Mesodermal cell (in vitro differentiated cells): ENCODE results near the gene VSIG10L2.

Experiments
- H3K27ac ChIP-seq: 2 replicates; pipeline ENCODE4 v1.7.0; 2013; ENCODE audit warnings: mild to moderate bottlenecking, low read depth, low read length, moderate library complexity; ENCODE audit not compliant: severe bottlenecking
- H3K36me3 ChIP-seq: 2 replicates; pipeline ENCODE4 v1.7.1; 2013; ENCODE audit warnings: mild to moderate bottlenecking, low read length, moderate library complexity; ENCODE audit not compliant: control insufficient read depth, insufficient read depth
- H3K4me1 ChIP-seq: one replicate; pipeline ENCODE4 v1.7.1; 2013; ENCODE audit warnings: mild to moderate bottlenecking, low read length; ENCODE audit not compliant: insufficient read depth, control insufficient read depth, poor library complexity, severe bottlenecking
- H3K4me3 ChIP-seq: 2 replicates; pipeline ENCODE4 v1.7.0; 2013; ENCODE audit warnings: low read length, control low read depth, mild to moderate bottlenecking; ENCODE audit not compliant: insufficient read depth, poor library complexity, severe bottlenecking; ENCODE audit errors: extremely low read depth
- H3K9me3 ChIP-seq: 2 replicates; pipeline ENCODE4 v1.7.1; 2013; ENCODE audit warnings: mild to moderate bottlenecking, low read length, moderate library complexity; ENCODE audit not compliant: control insufficient read depth
- WGBS, 2 experiments: methylation state at CpG; one replicate each; pipeline ENCODE4 v1.1.5; 2013; ENCODE audit warnings: missing lambda C conversion rate in 2 of 2; ENCODE audit not compliant: insufficient coverage in 2 of 2; 5-methylcytosine and 5-hydroxymethylcytosine counted together

Gene VSIG10L2

DNA sequence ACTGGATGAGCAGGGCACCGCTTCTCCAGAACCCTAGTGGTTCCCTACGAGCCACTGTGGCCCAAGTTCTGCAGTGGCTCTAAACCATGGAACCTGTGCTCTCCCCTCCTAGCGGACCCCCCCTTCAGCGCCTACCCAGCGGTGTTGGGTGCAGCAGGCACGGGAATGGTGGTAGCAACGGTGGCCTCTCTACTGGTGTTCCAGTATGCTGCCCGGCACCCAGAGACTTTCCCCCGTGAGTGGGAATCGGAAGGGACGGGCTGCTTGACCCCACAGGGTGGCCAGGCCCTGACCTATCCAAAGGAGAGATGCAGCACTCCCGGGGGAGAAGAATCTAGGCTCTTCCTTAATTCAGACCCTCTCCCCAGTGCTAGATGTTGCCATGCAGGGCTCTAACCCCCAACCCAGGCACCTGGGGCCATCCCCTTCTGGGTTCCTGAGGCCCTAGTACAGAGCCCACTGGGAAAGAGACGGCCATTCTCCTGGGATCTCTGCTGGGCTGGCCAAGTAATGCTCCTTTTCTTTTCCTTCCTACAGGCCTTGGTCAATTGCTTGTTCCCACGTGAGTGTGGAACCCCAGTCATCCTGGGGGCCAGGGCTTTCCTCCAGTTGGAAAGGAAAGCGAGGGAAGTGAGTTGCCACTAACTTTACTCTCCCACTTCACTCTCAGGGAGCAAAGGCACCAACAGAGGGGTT, 9.2 kb downstream of the VSIG10L2 start:
- H3K4me3 ChIP-seq = no peak overlapping the region
- no peaks in the 10 kb centered on the region for H3K36me3 ChIP-seq
- H3K4me1 ChIP-seq = peaks cover 9% of the 10 kb centered on the region
- no peak overlapping the region for H3K27ac ChIP-seq
- H3K9me3 ChIP-seq = no peaks in the 10 kb centered on the region
- WGBS, 2 experiments = 93 to 96% methylated on average over 10 to 13 of the region's 15 CpGs

DNA sequence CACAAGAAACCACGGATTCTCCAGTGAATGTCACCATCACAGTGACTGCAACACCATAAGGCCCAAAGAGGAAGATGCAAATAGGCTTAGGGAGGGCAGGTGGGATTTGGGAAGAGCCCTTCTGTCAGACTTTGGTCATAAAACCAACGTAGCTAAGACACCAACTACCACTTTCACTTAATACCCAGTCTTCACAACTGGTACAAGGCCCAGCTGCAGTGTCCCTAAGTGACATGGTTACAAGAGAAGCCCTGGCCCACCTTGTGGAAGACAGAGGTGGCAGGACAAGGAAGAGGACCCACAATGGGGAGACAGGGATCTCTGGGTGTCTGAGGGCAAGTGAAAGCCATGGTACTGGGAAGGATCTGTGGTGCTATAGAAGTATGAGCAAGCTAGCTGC, 10.0 kb downstream of the VSIG10L2 start:
- WGBS, 2 experiments = 100% methylated on average over 1 of the region's 2 CpGs; no CpG with 5 or more reads in 1 of the 2 experiments
- H3K27ac ChIP-seq = no peak overlapping the region
- no peak overlapping the region for H3K4me3 ChIP-seq
- peaks cover 9% of the 10 kb centered on the region for H3K4me1 ChIP-seq
- no peaks in the 10 kb centered on the region for H3K36me3 ChIP-seq
- H3K9me3 ChIP-seq = no peaks in the 10 kb centered on the region

DNA sequence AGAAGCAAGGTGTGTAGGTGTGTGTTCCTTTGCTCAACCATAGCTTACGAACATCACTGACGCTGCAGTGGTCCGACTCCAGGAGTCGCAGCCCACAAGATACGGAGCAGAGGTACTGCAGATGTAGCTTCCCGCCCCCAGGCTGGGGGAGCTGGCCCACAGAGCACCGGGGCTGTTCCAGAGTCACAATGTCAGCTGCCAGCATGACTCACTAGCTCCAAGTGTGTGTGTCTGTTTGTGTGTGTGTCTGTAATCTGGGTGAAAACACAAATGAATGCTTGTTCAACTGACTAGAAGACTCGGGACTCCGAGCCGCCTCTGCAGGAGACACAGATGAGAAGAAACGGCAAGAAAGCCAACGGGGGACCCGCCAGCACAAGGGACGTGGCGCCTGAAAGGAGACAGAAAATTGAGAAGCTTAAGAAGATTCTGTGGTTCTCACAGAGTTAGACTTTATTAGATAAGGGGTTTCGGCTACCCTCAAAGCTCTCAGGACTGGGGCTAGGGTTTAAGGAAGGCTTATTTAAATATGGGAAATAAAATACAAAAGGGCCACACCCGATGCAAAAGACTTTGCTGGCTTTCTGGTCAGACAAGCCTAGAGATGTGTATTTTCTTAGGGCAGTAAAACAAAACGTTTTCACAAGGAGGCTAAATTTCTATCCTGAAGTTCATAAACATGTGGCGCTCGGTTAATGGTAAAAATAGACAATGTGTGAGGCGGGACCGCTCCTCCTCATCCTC, 10.7 kb downstream of the VSIG10L2 start:
- Histone ChIP-seq H3K36me3 (peaks cover 2% of the 10 kb centered on the region), H3K27ac (no peak overlapping the region), H3K9me3 (no peaks in the 10 kb centered on the region), H3K4me1 (peaks cover 9% of the 10 kb centered on the region), H3K4me3 (no peak overlapping the region)
- WGBS, 2 experiments = 90 to 91% methylated on average over 18 to 22 of the region's 22 CpGs

DNA sequence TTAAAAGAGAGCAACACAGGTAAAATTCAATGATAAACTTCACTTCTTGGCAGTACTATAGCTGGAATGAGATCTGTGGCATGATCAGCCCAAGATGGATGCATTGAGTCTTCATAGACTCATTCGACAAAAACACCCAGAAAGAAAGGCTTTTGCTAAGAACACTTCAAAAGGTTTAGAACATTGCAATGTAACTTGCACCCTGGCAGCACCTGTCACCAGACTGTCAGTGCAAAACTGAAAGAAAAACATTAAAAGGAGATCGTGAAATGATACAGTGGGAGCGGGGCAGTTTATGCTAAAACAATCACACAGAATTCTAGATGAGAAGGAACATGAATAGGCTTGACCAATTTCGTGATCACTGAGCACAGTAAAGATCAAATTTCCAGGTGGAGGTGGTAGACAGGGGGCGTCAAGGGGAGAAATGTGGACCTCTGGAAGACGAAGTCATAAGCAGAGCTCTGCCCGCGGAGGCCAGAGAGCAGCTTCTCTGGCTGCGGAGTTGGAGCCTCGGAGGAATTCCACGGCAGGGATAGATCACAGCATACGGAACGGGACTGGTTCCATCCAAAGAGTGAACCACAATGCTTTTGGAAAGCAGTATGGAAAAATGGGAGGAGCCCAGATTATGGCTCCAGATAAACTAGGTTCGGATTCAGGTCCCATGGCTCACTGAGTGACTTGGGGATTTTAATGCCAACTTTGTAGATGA, 11.9 kb downstream of the VSIG10L2 start:
- H3K4me1 ChIP-seq = peaks cover 9% of the 10 kb centered on the region
- WGBS, 2 experiments = 92 to 94% methylated on average over 11 to 14 of the region's 14 CpGs
- H3K9me3 ChIP-seq = peaks cover 5% of the 10 kb centered on the region
- no peak overlapping the region for H3K4me3 ChIP-seq
- H3K36me3 ChIP-seq = peaks cover 4% of the 10 kb centered on the region
- H3K27ac ChIP-seq = no peak overlapping the region

DNA sequence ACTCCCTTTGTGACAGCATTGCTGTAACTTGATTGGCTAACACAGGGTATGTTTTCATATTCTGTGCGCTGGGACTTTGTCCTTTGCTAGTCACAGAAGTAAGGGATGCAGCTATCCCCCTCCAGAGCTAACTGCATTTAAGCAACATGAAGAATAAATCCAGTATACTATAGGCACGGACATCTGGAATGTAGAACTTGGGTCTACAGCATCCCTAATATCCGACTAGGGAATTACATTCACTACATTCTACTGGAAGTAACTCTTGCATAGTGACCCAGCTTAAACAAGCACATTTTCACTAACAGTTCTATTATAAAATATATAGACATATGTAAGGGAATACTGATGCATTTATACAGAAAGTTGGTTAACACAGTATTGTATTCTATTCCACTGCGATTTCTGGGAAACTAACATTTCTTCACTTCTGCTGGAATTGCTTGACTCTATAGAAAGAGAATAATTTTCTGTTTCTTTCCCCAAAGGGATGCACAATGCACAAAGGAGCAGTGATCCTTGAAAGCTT, 13.1 kb downstream of the VSIG10L2 start:
- peaks cover 9% of the 10 kb centered on the region for H3K9me3 ChIP-seq
- H3K27ac ChIP-seq = no peak overlapping the region
- 100% methylated on average over 1 of the region's 4 CpGs; no CpG with 5 or more reads in 1 of the 2 experiments for WGBS, 2 experiments
- H3K4me1 ChIP-seq = peaks cover 9% of the 10 kb centered on the region
- H3K36me3 ChIP-seq = peaks cover 6% of the 10 kb centered on the region
- H3K4me3 ChIP-seq = no peak overlapping the region

DNA sequence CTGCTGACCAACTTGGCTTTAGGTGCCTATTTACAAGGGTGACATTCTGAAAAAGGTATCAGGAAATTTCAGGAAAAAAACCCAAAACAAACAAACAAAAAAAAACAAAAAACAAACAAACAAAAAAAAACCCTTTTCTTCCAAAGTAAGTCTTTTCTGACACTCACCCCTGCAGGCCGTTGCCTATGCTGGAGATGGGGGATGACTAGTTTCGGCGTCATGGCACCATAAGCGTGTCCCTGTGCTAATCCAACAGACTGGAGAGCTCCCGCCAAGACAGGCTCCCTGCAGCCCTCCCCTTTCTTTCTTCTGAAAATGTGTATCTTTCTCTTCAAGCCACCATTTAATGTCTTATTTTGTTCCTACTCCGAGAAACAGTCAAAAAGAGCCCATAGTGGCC, 13.7 kb downstream of the VSIG10L2 start:
- Histone ChIP-seq H3K4me3 (no peak overlapping the region), H3K36me3 (peaks cover 6% of the 10 kb centered on the region), H3K9me3 (peaks cover 9% of the 10 kb centered on the region), H3K27ac (no peak overlapping the region), H3K4me1 (peaks cover 9% of the 10 kb centered on the region)
- WGBS, 2 experiments = 98 to 100% methylated on average over 2 to 5 of the region's 6 CpGs

DNA sequence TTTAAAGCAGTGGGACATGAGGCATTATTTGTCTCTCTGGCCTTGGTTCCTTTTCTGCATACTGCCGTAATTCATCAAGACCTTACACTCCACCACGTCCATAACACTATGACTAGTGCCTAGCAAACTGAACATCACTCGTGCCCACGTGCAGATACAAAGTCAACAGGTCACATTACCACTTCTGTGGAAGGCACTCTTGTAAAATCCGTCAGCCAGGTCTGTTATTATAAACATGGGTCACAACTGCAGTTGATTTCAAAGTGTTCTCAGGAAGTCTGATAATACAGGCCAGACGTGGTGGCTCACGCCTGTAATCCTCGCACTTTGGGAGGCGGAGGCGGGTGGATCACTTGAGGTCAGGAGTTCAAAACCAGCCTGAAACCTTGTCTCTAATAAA, 14.1 kb downstream of the VSIG10L2 start:
- peaks cover 9% of the 10 kb centered on the region for H3K4me1 ChIP-seq
- H3K36me3 ChIP-seq = peaks cover 6% of the 10 kb centered on the region
- H3K27ac ChIP-seq = no peak overlapping the region
- H3K9me3 ChIP-seq = peaks cover 9% of the 10 kb centered on the region
- 86 to 90% methylated on average over 9 of the region's 10 CpGs for WGBS, 2 experiments
- H3K4me3 ChIP-seq = no peak overlapping the region

GRCh38 chr11:125960771-125961170, 14.9 kb downstream of the VSIG10L2 start:
- Histone ChIP-seq H3K36me3 (peaks cover 6% of the 10 kb centered on the region), H3K27ac (no peak overlapping the region)

GRCh38 chr11:125967515-125967914, 21.7 kb downstream of the VSIG10L2 start:
- Histone ChIP-seq H3K27ac (no peak overlapping the region), H3K9me3 (peaks cover 4% of the 10 kb centered on the region), H3K4me3 (no peak overlapping the region), H3K36me3 (peaks cover 2% of the 10 kb centered on the region), H3K4me1 (no peaks in the 10 kb centered on the region)
- 89 to 100% methylated on average over 3 of the region's 4 CpGs for WGBS, 2 experiments

More at GRCh38 chr11:125960771-125961170, 14.9 kb downstream of the VSIG10L2 start:
- Histone ChIP-seq H3K9me3 (peaks cover 9% of the 10 kb centered on the region), H3K4me1 (peaks cover 9% of the 10 kb centered on the region), H3K4me3 (no peak overlapping the region)
- WGBS, 2 experiments = 86 to 87% methylated on average over 5 of the region's 6 CpGs

- Histone ChIP-seq H3K36me3 (no peaks in the 10 kb centered on the region), H3K4me3 (no peak overlapping the region), H3K4me1 (no peaks in the 10 kb centered on the region), H3K9me3 (peaks cover under 1% of the 10 kb centered on the region), H3K27ac (no peak overlapping the region)
- 100% methylated on average over 5 of the region's 7 CpGs; no CpG with 5 or more reads in 1 of the 2 experiments for WGBS, 2 experiments
These were observed 22.5 kb downstream of the VSIG10L2 start for GRCh38 chr11:125968354-125968753.
